IMR-90 (cell line): Measurements from ENCODE around the gene SHISAL1. TPM values are rescaled to one million over a fixed set of nuclear protein-coding genes. Genes with fewer than 3 reads are reported as not detected.

Experiments used
- ATAC-seq: fragments of 200-7000 bp; cut with Tn5 transposase; 2 replicates; pipeline ENCODE4 v1.9.1; 2020; ENCODE audit warnings: low read depth, mild to moderate bottlenecking, moderate library complexity
- BruUV-seq: library from RNA; stranded (reverse); fragments of 400-500 nt; replicated peaks from 2 replicates; lab custom pipeline; 2021; lab: Mats Ljungman, UMichigan
- CTCF ChIA-PET: fragments of 300-600 bp; formaldehyde crosslinking; extraction: SDS; loops from one replicate; lab custom pipeline; 2021; ENCODE audit warnings: antibody characterized with exemption; lab: Yijun Ruan, JAX
- POLR2A ChIA-PET: fragments of 300-600 bp; sonication (Branson Sonifier 250); formaldehyde crosslinking; loops from one replicate; lab custom pipeline; 2022; ENCODE audit warnings: antibody characterized with exemption; ENCODE audit not compliant: unreplicated experiment; lab: Charles Lee
- DNase-seq: peaks from one replicate; pipeline ENCODE4 v3.0.0; 2013
- H2AFZ ChIP-seq: replicated peaks from 2 replicates; pipeline ENCODE3; 2013; ENCODE audit warnings: low read length, mild to moderate bottlenecking; ENCODE audit not compliant: poor library complexity
- H2AK5ac ChIP-seq: 2 replicates; pipeline ENCODE4 v1.6.1; 2013; ENCODE audit warnings: low read depth, low read length, inconsistent platforms
- H2AK9ac ChIP-seq: replicated peaks from 2 replicates; pipeline ENCODE3; 2013; ENCODE audit warnings: mild to moderate bottlenecking, low read depth, low read length, moderate library complexity; ENCODE audit not compliant: poor library complexity
- H2BK120ac ChIP-seq: 2 replicates; pipeline ENCODE4 v1.6.1; 2013; ENCODE audit warnings: low read depth, low read length, inconsistent platforms
- H2BK15ac ChIP-seq: 3 replicates; pipeline ENCODE4 v1.6.1; 2013; ENCODE audit warnings: low read depth, low read length, inconsistent platforms
- H2BK20ac ChIP-seq: 2 replicates; pipeline ENCODE4 v1.6.1; 2013; ENCODE audit warnings: low read depth, mild to moderate bottlenecking, inconsistent platforms, low read length, moderate library complexity
- H2BK5ac ChIP-seq: 2 replicates; pipeline ENCODE4 v1.6.1; 2013; ENCODE audit warnings: mild to moderate bottlenecking, low read depth, low read length, inconsistent platforms; ENCODE audit not compliant: poor library complexity, severe bottlenecking
- H3K14ac ChIP-seq: replicated peaks from 2 replicates; pipeline ENCODE4 v1.6.1; 2013; ENCODE audit warnings: low read depth, low read length, inconsistent platforms
- H3K18ac ChIP-seq: 2 replicates; pipeline ENCODE4 v1.6.1; 2013; ENCODE audit warnings: low read depth, low read length, control low read depth
- H3K23ac ChIP-seq: 2 replicates; pipeline ENCODE4 v1.6.1; 2013; ENCODE audit warnings: low read depth, low read length, inconsistent platforms
- H3K27ac ChIP-seq: 2 replicates; pipeline ENCODE4 v1.5.1; 2013; ENCODE audit warnings: mild to moderate bottlenecking, control low read depth, low read length; ENCODE audit not compliant: insufficient read depth
- H3K27me3 ChIP-seq: 2 replicates; pipeline ENCODE4 v1.6.1; 2013; ENCODE audit warnings: low read length; ENCODE audit not compliant: control insufficient read depth, insufficient read depth
- H3K36me3 ChIP-seq: 2 replicates; pipeline ENCODE4 v1.6.1; 2013; ENCODE audit warnings: low read length, mixed read lengths; ENCODE audit not compliant: control insufficient read depth, insufficient read depth
- H3K4ac ChIP-seq: 2 replicates; pipeline ENCODE4 v1.6.1; 2013; ENCODE audit warnings: low read depth, low read length, inconsistent platforms
- H3K4me1 ChIP-seq: 2 replicates; pipeline ENCODE4 v1.6.1; 2013; ENCODE audit warnings: low read length, mixed read lengths; ENCODE audit not compliant: control insufficient read depth, insufficient read depth
- H3K4me2 ChIP-seq: 2 replicates; pipeline ENCODE4 v1.6.1; 2013; ENCODE audit warnings: low read depth, mild to moderate bottlenecking, control low read depth, low read length, moderate library complexity
- H3K4me3 ChIP-seq: 2 replicates; pipeline ENCODE4 v1.5.1; 2013; ENCODE audit warnings: low read depth, mild to moderate bottlenecking, control low read depth, low read length, moderate library complexity; ENCODE audit not compliant: insufficient read depth
- H3K56ac ChIP-seq: 2 replicates; pipeline ENCODE4 v1.6.1; 2013; ENCODE audit warnings: low read length, inconsistent platforms; ENCODE audit not compliant: insufficient read depth; ENCODE audit errors: extremely low read depth
- H3K79me1 ChIP-seq, 2 experiments: 2 replicates each; pipeline ENCODE4 v1.6.1; 2013; ENCODE audit warnings: low read length in 2 of 2, inconsistent platforms in 1 of 2, low read depth in 1 of 2
- H3K9ac ChIP-seq: 2 replicates; pipeline ENCODE4 v1.6.1; 2013; ENCODE audit warnings: low read depth, low read length, control low read depth
- H3K9me1 ChIP-seq: 2 replicates; pipeline ENCODE4 v1.6.1; 2013; ENCODE audit warnings: low read length, inconsistent platforms; ENCODE audit not compliant: insufficient read depth
- H3K9me3 ChIP-seq: 2 replicates; pipeline ENCODE4 v1.6.1; 2013; ENCODE audit warnings: low read length; ENCODE audit not compliant: control insufficient read depth, insufficient read depth
- H4K20me1 ChIP-seq: 2 replicates; pipeline ENCODE4 v1.6.1; 2013; ENCODE audit warnings: low read length, inconsistent platforms; ENCODE audit not compliant: insufficient read depth
- H4K5ac ChIP-seq: 2 replicates; pipeline ENCODE4 v1.6.1; 2013; ENCODE audit warnings: mild to moderate bottlenecking, low read depth, low read length, control low read depth
- H4K8ac ChIP-seq, 2 experiments: 2 replicates each; pipeline ENCODE4 v1.6.1; 2013; ENCODE audit warnings: low read depth in 2 of 2, low read length in 2 of 2, control low read depth in 1 of 2, inconsistent platforms in 1 of 2
- H4K91ac ChIP-seq: 2 replicates; pipeline ENCODE4 v1.6.1; 2013; ENCODE audit warnings: low read depth, low read length, inconsistent platforms; ENCODE audit not compliant: insufficient read depth
- BHLHE40 ChIP-seq: fragments of 150-350 bp; IDR thresholded peaks from 2 replicates; pipeline ENCODE4 v1.6.1; 2016; ENCODE audit warnings: mild to moderate bottlenecking, low read depth, low read length
- CEBPB ChIP-seq: IDR thresholded peaks from 2 replicates; pipeline ENCODE4 v1.6.1; 2012; ENCODE audit warnings: low read depth, low read length, improper control_type of control experiment
- CHD1 ChIP-seq: IDR thresholded peaks from 2 replicates; pipeline ENCODE4 v1.6.1; 2012; ENCODE audit warnings: low read depth, low read length, improper control_type of control experiment
- CTCF ChIP-seq: conservative IDR thresholded peaks from 2 replicates; pipeline ENCODE4 v1.5.1; 2012; ENCODE audit warnings: mild to moderate bottlenecking, low read depth, low read length, improper control_type of control experiment
- FOS ChIP-seq: fragments of 150-350 bp; IDR thresholded peaks from 2 replicates; pipeline ENCODE4 v1.6.1; 2016; ENCODE audit warnings: low read depth, low read length
- MAFK ChIP-seq: IDR thresholded peaks from 2 replicates; pipeline ENCODE4 v1.6.1; 2012; ENCODE audit warnings: low read depth, low read length, improper control_type of control experiment
- MAZ ChIP-seq: IDR thresholded peaks from 2 replicates; pipeline ENCODE4 v1.6.1; 2012; ENCODE audit warnings: low read depth, mild to moderate bottlenecking, low read length, improper control_type of control experiment, moderate library complexity, borderline replicate concordance
- MXI1 ChIP-seq: IDR thresholded peaks from 2 replicates; pipeline ENCODE4 v1.6.1; 2012; ENCODE audit warnings: low read depth, mild to moderate bottlenecking, low read length, moderate library complexity, borderline replicate concordance
- NFE2L2 ChIP-seq: fragments of 150-350 bp; IDR thresholded peaks from 2 replicates; pipeline ENCODE4 v1.6.1; 2016; ENCODE audit warnings: low read depth, mild to moderate bottlenecking, low read length
- POLR2A ChIP-seq: IDR thresholded peaks from 2 replicates; pipeline ENCODE4 v1.6.1; 2012; ENCODE audit warnings: mild to moderate bottlenecking, low read depth, low read length
- RAD21 ChIP-seq: IDR thresholded peaks from 2 replicates; pipeline ENCODE4 v1.6.1; 2012; ENCODE audit warnings: low read length, improper control_type of control experiment
- RCOR1 ChIP-seq: IDR thresholded peaks from 2 replicates; pipeline ENCODE4 v1.6.1; 2012; ENCODE audit warnings: mild to moderate bottlenecking, low read length, improper control_type of control experiment; ENCODE audit not compliant: insufficient replicate concordance
- RFX5 ChIP-seq: IDR thresholded peaks from 2 replicates; pipeline ENCODE4 v1.8.0; 2012; ENCODE audit warnings: low read depth, mild to moderate bottlenecking, low read length, moderate library complexity
- SMC3 ChIP-seq: fragments of 150-350 bp; IDR thresholded peaks from 2 replicates; pipeline ENCODE4 v1.6.1; 2016; ENCODE audit warnings: low read depth, mild to moderate bottlenecking, antibody characterized with exemption, low read length, moderate library complexity
- WGBS, 2 experiments: methylation state at CpG; one replicate each; pipeline versions ENCODE4 v1.1.5 to v1.1.7; 2013; ENCODE audit warnings: missing lambda C conversion rate in 2 of 2; ENCODE audit not compliant: insufficient read length in 1 of 2; ENCODE audit errors: extremely low coverage in 2 of 2; 5-methylcytosine and 5-hydroxymethylcytosine counted together
- dilution Hi-C: fragments of 300-500 bp; cut with HindIII; formaldehyde crosslinking; loops from one replicate; pipeline ENCODE4 v1.14.3; 2018; ENCODE audit warnings: low sequenced_read_pairs; ENCODE audit not compliant: unreplicated experiment
- in situ Hi-C: fragments of 300-500 bp; cut with MboI; formaldehyde crosslinking; loops from 3 replicates; pipeline ENCODE4 v1.14.3; 2019; ENCODE audit warnings: low sequenced_read_pairs, inconsistent platforms, mixed read lengths
- intact Hi-C: fragments of 100-400 bp; cut with micrococcal nuclease; formaldehyde crosslinking; loops from 2 replicates; pipeline ENCODE4 v1.10.0; 2022
- polyA plus RNA-seq, 3 experiments: library from polyadenylated mRNA; depleted of rRNA; stranded (reverse); fragments of >200 nt; gene quantifications; 2 replicates each; pipeline ENCODE4 v1.2.3, GENCODE V29; 2012; ENCODE audit warnings: low replicate concordance in 1 of 3
- total RNA-seq: library from RNA; depleted of rRNA; stranded (reverse); fragments of >200 nt; gene quantifications from 2 replicates; pipeline ENCODE4 v1.2.3, GENCODE V29; 2012
- TF ChIP-seq, protein P1 (sequence below): fragments of 150-350 bp; IDR thresholded peaks from 2 replicates; pipeline ENCODE4 v1.6.1; 2016; ENCODE audit warnings: low read depth, mild to moderate bottlenecking, low read length, moderate library complexity, borderline replicate concordance
- TF ChIP-seq, protein P2 (sequence below): fragments of 150-350 bp; IDR thresholded peaks from 2 replicates; pipeline ENCODE4 v1.6.1; 2017; ENCODE audit warnings: mild to moderate bottlenecking, antibody characterized with exemption, low read length, low read depth

Gene SHISAL1
- total and polyA plus RNA-seq, 2 of the 4 experiments (the other 2 are of a cell fraction) = 1.0 to 1.4 TPM

GRCh38 chr22:44293034-44293433 is 19.7 kb downstream of the SHISAL1 start:
- Histone ChIP-seq H2AFZ (no peak overlapping the region), H2BK20ac (no peak overlapping the region), H4K91ac (no peak overlapping the region), H3K9me1 (no peaks in the 10 kb centered on the region; the same call in 1 of the 2 replicates), H3K23ac (no peak overlapping the region), H3K9me3 (peaks cover 4% of the 10 kb centered on the region), H3K14ac (no peak overlapping the region), H4K20me1 (no peaks in the 10 kb centered on the region), H3K27me3 (no peaks in the 10 kb centered on the region), H3K36me3 (no peaks in the 10 kb centered on the region), H2AK5ac (no peak overlapping the region), H4K5ac (no peak overlapping the region), H3K56ac (no peak overlapping the region), H2BK120ac (no peak overlapping the region), H3K4ac (no peak overlapping the region), H3K4me3 (no peak overlapping the region), H4K8ac (no peak overlapping the region), H3K79me1 (no peaks in the 10 kb centered on the region), H2AK9ac (no peak overlapping the region), H3K4me1 (peaks cover 11% of the 10 kb centered on the region), H3K4me2 (no peak overlapping the region), H3K27ac (no peak overlapping the region), H3K9ac (no peak overlapping the region), H3K18ac (no peak overlapping the region), H2BK5ac (no peak overlapping the region), H2BK15ac (no peak overlapping the region)
- TF ChIP-seq SMC3 = no peak
- TF ChIP-seq MXI1 = no peak
- TF ChIP-seq MAFK = no peak
- TF ChIP-seq BHLHE40 = no peak
- no peak for TF ChIP-seq CTCF
- no peak for TF ChIP-seq RCOR1
- TF ChIP-seq NFE2L2 = no peak
- TF ChIP-seq RFX5 = no peak
- TF ChIP-seq, protein P1, sequence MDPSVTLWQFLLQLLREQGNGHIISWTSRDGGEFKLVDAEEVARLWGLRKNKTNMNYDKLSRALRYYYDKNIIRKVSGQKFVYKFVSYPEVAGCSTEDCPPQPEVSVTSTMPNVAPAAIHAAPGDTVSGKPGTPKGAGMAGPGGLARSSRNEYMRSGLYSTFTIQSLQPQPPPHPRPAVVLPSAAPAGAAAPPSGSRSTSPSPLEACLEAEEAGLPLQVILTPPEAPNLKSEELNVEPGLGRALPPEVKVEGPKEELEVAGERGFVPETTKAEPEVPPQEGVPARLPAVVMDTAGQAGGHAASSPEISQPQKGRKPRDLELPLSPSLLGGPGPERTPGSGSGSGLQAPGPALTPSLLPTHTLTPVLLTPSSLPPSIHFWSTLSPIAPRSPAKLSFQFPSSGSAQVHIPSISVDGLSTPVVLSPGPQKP = no peak
- no peak for TF ChIP-seq RAD21
- no peak for TF ChIP-seq CHD1
- TF ChIP-seq FOS = no peak
- TF ChIP-seq, protein P2, sequence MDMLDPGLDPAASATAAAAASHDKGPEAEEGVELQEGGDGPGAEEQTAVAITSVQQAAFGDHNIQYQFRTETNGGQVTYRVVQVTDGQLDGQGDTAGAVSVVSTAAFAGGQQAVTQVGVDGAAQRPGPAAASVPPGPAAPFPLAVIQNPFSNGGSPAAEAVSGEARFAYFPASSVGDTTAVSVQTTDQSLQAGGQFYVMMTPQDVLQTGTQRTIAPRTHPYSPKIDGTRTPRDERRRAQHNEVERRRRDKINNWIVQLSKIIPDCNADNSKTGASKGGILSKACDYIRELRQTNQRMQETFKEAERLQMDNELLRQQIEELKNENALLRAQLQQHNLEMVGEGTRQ = no peak
- TF ChIP-seq MAZ = no peak
- no peak for TF ChIP-seq CEBPB
- no peak for TF ChIP-seq POLR2A
- BruUV-seq = no TSS peak
- dilution Hi-C loops (no loop called here), in situ Hi-C loops (no loop called here), intact Hi-C loops (no loop called here)
- ATAC-seq (no peak), DNase-seq (no peak)
- CTCF ChIA-PET = no interaction called here
- POLR2A ChIA-PET = no interaction called here
- whole genome bisulfite sequencing, 2 experiments = 83% methylated on average over 3 of the region's 12 CpGs; no CpG with 5 or more reads in 1 of the 2 experiments
